ENCODE results near the gene RXRB.

DNA sequence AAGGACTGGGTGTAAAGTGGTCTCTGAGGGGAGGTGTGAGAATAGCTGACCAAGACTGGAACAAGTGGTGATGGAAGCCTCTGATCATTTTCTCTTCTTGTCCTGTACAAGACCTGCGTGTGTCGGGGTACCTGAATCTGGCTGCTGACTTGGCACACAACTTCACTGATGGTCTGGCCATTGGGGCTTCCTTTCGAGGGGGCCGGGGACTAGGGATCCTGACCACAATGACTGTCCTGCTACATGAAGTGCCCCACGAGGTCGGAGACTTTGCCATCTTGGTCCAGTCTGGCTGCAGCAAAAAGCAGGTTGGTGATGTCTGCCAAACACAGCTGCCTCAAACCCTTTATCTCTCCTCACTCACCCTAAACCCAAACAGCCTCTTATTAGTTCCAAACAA, 2.3 kb upstream of the RXRB start:
- TF ChIP-seq, protein P1, sequence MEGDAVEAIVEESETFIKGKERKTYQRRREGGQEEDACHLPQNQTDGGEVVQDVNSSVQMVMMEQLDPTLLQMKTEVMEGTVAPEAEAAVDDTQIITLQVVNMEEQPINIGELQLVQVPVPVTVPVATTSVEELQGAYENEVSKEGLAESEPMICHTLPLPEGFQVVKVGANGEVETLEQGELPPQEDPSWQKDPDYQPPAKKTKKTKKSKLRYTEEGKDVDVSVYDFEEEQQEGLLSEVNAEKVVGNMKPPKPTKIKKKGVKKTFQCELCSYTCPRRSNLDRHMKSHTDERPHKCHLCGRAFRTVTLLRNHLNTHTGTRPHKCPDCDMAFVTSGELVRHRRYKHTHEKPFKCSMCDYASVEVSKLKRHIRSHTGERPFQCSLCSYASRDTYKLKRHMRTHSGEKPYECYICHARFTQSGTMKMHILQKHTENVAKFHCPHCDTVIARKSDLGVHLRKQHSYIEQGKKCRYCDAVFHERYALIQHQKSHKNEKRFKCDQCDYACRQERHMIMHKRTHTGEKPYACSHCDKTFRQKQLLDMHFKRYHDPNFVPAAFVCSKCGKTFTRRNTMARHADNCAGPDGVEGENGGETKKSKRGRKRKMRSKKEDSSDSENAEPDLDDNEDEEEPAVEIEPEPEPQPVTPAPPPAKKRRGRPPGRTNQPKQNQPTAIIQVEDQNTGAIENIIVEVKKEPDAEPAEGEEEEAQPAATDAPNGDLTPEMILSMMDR (IDR thresholded peaks at IDR 0.05) = no peak
- TF ChIP-seq POLR2A (IDR thresholded peaks at IDR 0.05) = no peak

Data from uterus (tissue), 2 donors.